ENCODE measurements around the gene SEL1L3.

The SEL1L3 gene

DNA sequence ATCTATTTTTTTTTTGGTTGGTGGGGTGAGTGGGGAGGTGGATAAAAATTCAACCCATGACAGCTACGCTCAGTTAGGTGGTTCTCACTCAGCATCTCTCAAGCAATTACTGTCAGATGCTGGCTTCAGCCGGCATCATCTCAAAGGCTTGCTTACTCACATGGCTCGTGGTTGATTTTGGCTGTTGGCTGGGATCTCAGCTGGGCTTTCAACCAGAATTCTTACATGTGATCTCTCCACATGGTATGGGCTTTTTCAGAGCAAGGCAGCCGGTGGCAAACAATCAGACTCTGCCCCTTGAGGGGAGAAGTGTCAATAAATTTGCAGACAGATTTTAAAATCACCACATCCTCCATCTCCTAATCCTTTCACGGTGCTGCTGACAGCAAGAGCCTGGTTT lies 159.9 kb downstream of the SEL1L3 start:
- Histone ChIP-seq H3K9ac (ENCODE audit: low read length) (no peak overlapping the region), H3K4me1 (ENCODE audit: control insufficient read depth, insufficient read depth, low read length) (no peaks in the 10 kb centered on the region), H3K4me3 (ENCODE audit: low read depth, low read length) (no peak overlapping the region), H3K9me3 (ENCODE audit: control insufficient read depth, insufficient read depth, low read depth, low read length) (0 out of 2 replicates have a peak, but pooled peaks cover 4% of the 10 kb centered on the region), H3K27me3 (ENCODE audit: control insufficient read depth, insufficient read depth, low read length) (no peaks in the 10 kb centered on the region), H3K36me3 (ENCODE audit: control insufficient read depth, insufficient read depth, low read length) (no peaks in the 10 kb centered on the region), H3K27ac (ENCODE audit: low read depth, low read length) (no peak overlapping the region)

DNA sequence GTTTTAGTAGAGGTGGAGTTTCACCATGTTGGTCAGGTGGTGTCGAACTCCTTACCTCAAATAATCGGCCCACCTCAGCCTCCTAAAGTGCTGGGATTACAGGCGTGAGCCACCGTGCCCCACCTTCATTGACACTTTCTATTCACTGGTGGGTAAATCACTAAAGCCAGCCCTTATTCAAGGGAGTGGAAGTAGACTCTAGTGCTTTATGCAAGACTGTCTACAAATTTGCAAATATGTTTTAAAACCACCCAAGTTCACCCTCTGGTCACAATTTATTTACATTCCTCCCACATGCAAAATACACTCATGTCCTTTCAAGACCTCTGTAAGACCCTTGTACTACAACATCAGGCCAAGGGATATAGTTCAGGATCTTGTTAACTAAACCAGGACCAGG lies 162.1 kb downstream of the SEL1L3 start:
- Histone ChIP-seq H3K36me3 (ENCODE audit: control insufficient read depth, insufficient read depth, low read length) (no peaks in the 10 kb centered on the region), H3K4me1 (ENCODE audit: control insufficient read depth, insufficient read depth, low read length) (peaks cover 3% of the 10 kb centered on the region; the same call in 1 of the 2 replicates), H3K27ac (ENCODE audit: low read depth, low read length) (no peak overlapping the region), H3K4me3 (ENCODE audit: low read depth, low read length) (no peak overlapping the region), H3K27me3 (ENCODE audit: control insufficient read depth, insufficient read depth, low read length) (no peaks in the 10 kb centered on the region), H3K9me3 (ENCODE audit: control insufficient read depth, insufficient read depth, low read depth, low read length) (peaks cover 12% of the 10 kb centered on the region; the same call in 1 of the 2 replicates), H3K9ac (ENCODE audit: low read length) (no peak overlapping the region)

DNA sequence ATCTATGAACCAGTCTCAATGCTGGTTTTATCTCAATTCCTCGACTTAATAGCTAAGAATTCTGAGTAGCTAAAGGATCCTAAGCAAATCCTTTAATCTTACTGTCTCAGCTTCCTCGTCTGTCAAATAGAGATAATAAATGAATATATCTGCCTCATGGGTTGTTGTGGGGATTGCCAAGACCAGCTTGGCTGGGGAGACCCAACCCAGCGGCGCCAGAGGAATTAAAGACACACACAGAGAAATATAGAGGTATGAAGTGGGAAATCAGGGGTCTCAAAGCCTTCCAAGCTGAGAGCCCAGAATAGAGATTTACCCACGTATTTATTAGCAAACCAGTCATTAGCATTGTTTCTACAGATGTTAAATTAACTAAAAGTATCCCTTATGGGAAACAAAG lies 165.3 kb downstream of the SEL1L3 start:
- Histone ChIP-seq H3K27ac (ENCODE audit: low read depth, low read length) (no peak overlapping the region), H3K9me3 (ENCODE audit: control insufficient read depth, insufficient read depth, low read depth, low read length) (peaks cover 17% of the 10 kb centered on the region), H3K4me3 (ENCODE audit: low read depth, low read length) (no peak overlapping the region), H3K4me1 (ENCODE audit: control insufficient read depth, insufficient read depth, low read length) (peaks cover 3% of the 10 kb centered on the region; the same call in 1 of the 2 replicates), H3K36me3 (ENCODE audit: control insufficient read depth, insufficient read depth, low read length) (no peaks in the 10 kb centered on the region), H3K27me3 (ENCODE audit: control insufficient read depth, insufficient read depth, low read length) (no peaks in the 10 kb centered on the region), H3K9ac (ENCODE audit: low read length) (no peak overlapping the region)

Data from HUES6 (cell line).